ENCODE measurements around the gene RAD18. TPM values are rescaled to one million over a fixed set of nuclear protein-coding genes. Genes with fewer than 3 reads are reported as not detected.

RAD18 gene
- total and polyA plus RNA-seq, 9 of the 15 experiments (the other 6 are each of a cell fraction or from before 2014, with no cell fraction given) = 19.2 to 49.4 (median 34.4) TPM

GRCh38 chr3:8882642-8883041 is 80.6 kb downstream of the RAD18 start:
- no peak for TF ChIP-seq MAFF (IDR thresholded peaks at IDR 0.05; ENCODE audit: low read length)
- TF ChIP-seq ZBTB26 (CRISPR knock-in tag; IDR thresholded peaks at IDR 0.05) = no peak
- TF ChIP-seq ZNF354B (CRISPR knock-in tag; IDR thresholded peaks at IDR 0.05) = no peak
- TF ChIP-seq CREM (IDR thresholded peaks at IDR 0.05; ENCODE audit: low read depth) = no peak
- no peak for TF ChIP-seq MTF1 (CRISPR knock-in tag; IDR thresholded peaks at IDR 0.05; ENCODE audit: borderline replicate concordance)
- no peak for TF ChIP-seq NEUROD1 (IDR thresholded peaks at IDR 0.05; ENCODE audit: borderline replicate concordance, low read depth, low read length, partially characterized antibody)
- in situ Hi-C loops (cut with MboI) (no loop called here), intact Hi-C loops (cut with micrococcal nuclease) (no loop called here)
- ATAC-seq = peak; percentile 18; the same call in 1 of the 3 replicates
- Histone ChIP-seq H3K9ac (ENCODE audit: insufficient read depth in 1 of 2, low read depth in 2 of 2, low read length in 2 of 2) (no peak overlapping the region), H4K20me1 (replicated peaks; ENCODE audit: control insufficient read depth, insufficient read depth, low read length) (no peaks in the 10 kb centered on the region), H3K27me3 (ENCODE audit: control insufficient read depth in 2 of 2, insufficient read depth in 2 of 2, low read length in 2 of 2) (no peaks in the 10 kb centered on the region), H3K79me2 (ENCODE audit: control insufficient read depth, insufficient read depth, low read length) (no peaks in the 10 kb centered on the region), H3K36me3 (ENCODE audit: control insufficient read depth, insufficient read depth, low read length) (peaks cover 85% of the 10 kb centered on the region), H3K4me3 (no peak overlapping the region), H2AFZ (ENCODE audit: low read depth, low read length) (no peak overlapping the region), H3K9me3 (replicated peaks; ENCODE audit: control insufficient read depth, insufficient read depth, low read depth, low read length) (no peaks in the 10 kb centered on the region), H3K4me1 (replicated peaks in 1 of 2; ENCODE audit: control insufficient read depth in 2 of 2, insufficient read depth in 2 of 2, low read length in 2 of 2) (peaks cover 0 to 5% of the 10 kb centered on the region in 2 experiments; a peak in 1 of 5 replicates), H3K4me2 (ENCODE audit: insufficient read depth, low read length) (no peak overlapping the region), H3K9me1 (ENCODE audit: control insufficient read depth, insufficient read depth, low read length) (no peaks in the 10 kb centered on the region), H3K27ac (ENCODE audit: extremely low read depth, low read depth, low read length) (no peak overlapping the region)
- CTCF ChIA-PET (ENCODE audit: low intra/inter-chr PET ratio) = no interaction called here
- POLR2A ChIA-PET = no interaction called here
- 91% methylated on average over 3 of the region's 3 CpGs for WGBS (ENCODE audit: insufficient coverage, low coverage, missing lambda C conversion rate)
- FAIRE-seq = peak; percentile 40
- BruUV-seq (replicated peaks) = no TSS peak
- no peak for DNase-seq (ENCODE audit: extremely low read depth in 1 of 4, low spot score in 3 of 4)
